ENCODE measurements around the gene RPGRIP1.

RPGRIP1 gene

DNA sequence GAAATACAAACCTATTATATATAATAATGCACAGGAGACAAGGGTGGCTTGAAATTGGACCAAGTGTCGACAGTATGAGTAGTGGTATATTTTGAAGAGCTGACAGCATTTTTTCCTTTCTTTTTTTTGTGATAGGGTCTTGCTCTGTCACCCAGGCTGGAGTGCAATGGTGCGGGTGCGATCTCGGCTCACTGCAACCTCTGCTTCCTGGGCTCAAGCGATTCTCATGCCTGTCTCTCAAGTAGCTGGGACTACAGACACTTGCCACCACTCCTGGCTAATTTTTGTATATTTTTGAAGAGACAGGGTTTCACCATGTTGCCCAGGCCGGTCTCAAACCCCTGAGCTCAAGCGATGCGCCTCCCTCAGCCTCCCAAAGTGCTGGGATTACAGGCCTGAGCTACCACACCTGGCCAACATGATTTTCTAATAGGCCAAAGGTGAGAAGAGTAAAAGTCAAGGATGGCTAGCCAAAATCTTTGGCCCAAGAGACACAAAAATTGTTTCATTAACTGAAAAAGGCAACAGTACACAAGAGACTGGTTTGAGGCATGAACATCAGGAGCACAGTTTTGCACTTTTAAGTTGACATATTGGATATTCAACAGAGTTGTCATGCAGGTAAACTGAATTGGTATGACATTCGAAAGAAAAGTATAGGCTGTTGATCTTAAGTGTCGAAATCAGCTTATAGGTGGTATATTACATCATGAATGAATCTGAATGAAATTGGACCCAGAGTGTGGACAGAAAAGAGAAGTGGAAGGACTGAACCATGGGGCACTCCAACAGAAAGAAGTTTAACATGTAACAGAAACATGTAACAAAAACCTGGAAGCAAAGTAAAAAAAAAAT lies 23.1 kb upstream of the RPGRIP1 start:
- WGBS = 97% methylated on average over 10 of the region's 10 CpGs
- DNase-seq = no peak
- H3K23ac ChIP-seq (ENCODE audit: low read length in 2 of 2) = no peak overlapping the region
- peak overlapping the region; percentile 67 for H3K9ac ChIP-seq (ENCODE audit: low read length)
- H3K14ac ChIP-seq (ENCODE audit: low read length in 2 of 2) = no peak overlapping the region
- H3K4me3 ChIP-seq (ENCODE audit: insufficient read depth in 1 of 2, low read depth in 1 of 2, low read length in 2 of 2) = no peak overlapping the region
- no peaks in the 10 kb centered on the region for H3K79me1 ChIP-seq (replicated peaks; ENCODE audit: low read length, poor library complexity, severe bottlenecking)
- no peak overlapping the region for H4K8ac ChIP-seq (ENCODE audit: low read length)
- H3K27ac ChIP-seq (ENCODE audit: low read length, poor library complexity, severe bottlenecking) = no peak overlapping the region
- H2BK120ac ChIP-seq (ENCODE audit: low read depth, low read length) = no peak overlapping the region
- H3K27me3 ChIP-seq (ENCODE audit: control insufficient read depth in 1 of 2, insufficient read depth in 1 of 2, low read length in 2 of 2) = no peaks in the 10 kb centered on the region
- no peak overlapping the region for H2BK5ac ChIP-seq (ENCODE audit: low read depth, low read length, poor library complexity, severe bottlenecking)
- H3K18ac ChIP-seq (ENCODE audit: low read depth in 1 of 2, low read length in 2 of 2) = no peak overlapping the region
- no peaks in the 10 kb centered on the region for H3K9me3 ChIP-seq (ENCODE audit: control insufficient read depth, low read length)
- H2AFZ ChIP-seq (ENCODE audit: low read depth, low read length) = no peak overlapping the region
- peaks cover 14% of the 10 kb centered on the region for H3K4me1 ChIP-seq (ENCODE audit: control insufficient read depth, insufficient read depth, low read depth, low read length)
- H4K91ac ChIP-seq (ENCODE audit: low read length) = no peak overlapping the region
- no peak overlapping the region for H3K4ac ChIP-seq (ENCODE audit: low read depth in 1 of 2, low read length in 2 of 2)
- peaks cover 35 to 66% of the 10 kb centered on the region in 2 experiments for H3K36me3 ChIP-seq (ENCODE audit: control insufficient read depth in 1 of 2, insufficient read depth in 2 of 2, low read depth in 1 of 2, low read length in 2 of 2)
- no peak overlapping the region for H2BK15ac ChIP-seq (ENCODE audit: low read depth, poor library complexity, severe bottlenecking)
- H2AK5ac ChIP-seq (ENCODE audit: low read length, severe bottlenecking) = no peak overlapping the region
- H2BK12ac ChIP-seq (ENCODE audit: low read length in 2 of 2) = no peak overlapping the region
- H3K4me2 ChIP-seq (ENCODE audit: low read length, poor library complexity, severe bottlenecking) = peak overlapping the region; percentile 19

GRCh38 chr14:21257394-21257909 lies 22.4 kb upstream of the RPGRIP1 start:
- Histone ChIP-seq H3K36me3 (ENCODE audit: control insufficient read depth in 1 of 2, insufficient read depth in 2 of 2, low read depth in 1 of 2, low read length in 2 of 2) (peaks cover 33 to 66% of the 10 kb centered on the region in 2 experiments), H3K27me3 (ENCODE audit: control insufficient read depth in 1 of 2, insufficient read depth in 1 of 2, low read length in 2 of 2) (no peaks in the 10 kb centered on the region), H3K79me1 (replicated peaks; ENCODE audit: low read length, poor library complexity, severe bottlenecking) (no peaks in the 10 kb centered on the region), H2BK12ac (ENCODE audit: low read length in 2 of 2) (no peak overlapping the region), H3K14ac (ENCODE audit: low read length in 2 of 2) (no peak overlapping the region), H2AFZ (ENCODE audit: low read depth, low read length) (no peak overlapping the region), H3K4me2 (ENCODE audit: low read length, poor library complexity, severe bottlenecking) (peak overlapping the region; percentile 19), H4K8ac (ENCODE audit: low read length) (no peak overlapping the region), H2AK5ac (ENCODE audit: low read length, severe bottlenecking) (no peak overlapping the region), H4K91ac (ENCODE audit: low read length) (no peak overlapping the region), H3K4ac (ENCODE audit: low read depth in 1 of 2, low read length in 2 of 2) (no peak overlapping the region), H2BK15ac (ENCODE audit: low read depth, poor library complexity, severe bottlenecking) (no peak overlapping the region), H3K18ac (ENCODE audit: low read depth in 1 of 2, low read length in 2 of 2) (peak overlapping the region in 1 of 2 experiments; percentile 22), H3K23ac (ENCODE audit: low read length in 2 of 2) (peak overlapping the region in 1 of 2 experiments; percentile 89), H3K27ac (ENCODE audit: low read length, poor library complexity, severe bottlenecking) (peak overlapping the region; percentile 47), H3K4me3 (ENCODE audit: insufficient read depth in 1 of 2, low read depth in 1 of 2, low read length in 2 of 2) (no peak overlapping the region), H2BK5ac (ENCODE audit: low read depth, low read length, poor library complexity, severe bottlenecking) (no peak overlapping the region), H3K4me1 (ENCODE audit: control insufficient read depth, insufficient read depth, low read depth, low read length) (peaks cover 12% of the 10 kb centered on the region), H3K9ac (ENCODE audit: low read length) (peak overlapping the region; percentile 1), H2BK120ac (ENCODE audit: low read depth, low read length) (no peak overlapping the region), H3K9me3 (ENCODE audit: control insufficient read depth, low read length) (no peaks in the 10 kb centered on the region)
- 81% methylated on average over 4 of the region's 7 CpGs for WGBS
- DNase-seq = peak; percentile 32

GRCh38 chr14:21258005-21258888 lies 21.6 kb upstream of the RPGRIP1 start:
- H3K9ac ChIP-seq (ENCODE audit: low read length) = peak overlapping the region; percentile 2
- no peak overlapping the region for H3K23ac ChIP-seq (ENCODE audit: low read length in 2 of 2)
- H3K4me2 ChIP-seq (ENCODE audit: low read length, poor library complexity, severe bottlenecking) = no peak overlapping the region
- no peaks in the 10 kb centered on the region for H3K9me3 ChIP-seq (ENCODE audit: control insufficient read depth, low read length)
- peaks cover 29 to 71% of the 10 kb centered on the region in 2 experiments for H3K36me3 ChIP-seq (ENCODE audit: control insufficient read depth in 1 of 2, insufficient read depth in 2 of 2, low read depth in 1 of 2, low read length in 2 of 2)
- no peak overlapping the region for H2AK5ac ChIP-seq (ENCODE audit: low read length, severe bottlenecking)
- H2BK5ac ChIP-seq (ENCODE audit: low read depth, low read length, poor library complexity, severe bottlenecking) = no peak overlapping the region
- H4K8ac ChIP-seq (ENCODE audit: low read length) = no peak overlapping the region
- H2AFZ ChIP-seq (ENCODE audit: low read depth, low read length) = no peak overlapping the region
- WGBS = 84% methylated on average over 7 of the region's 10 CpGs
- DNase-seq = peak; percentile 16
- no peak overlapping the region for H2BK15ac ChIP-seq (ENCODE audit: low read depth, poor library complexity, severe bottlenecking)
- no peak overlapping the region for H4K91ac ChIP-seq (ENCODE audit: low read length)
- no peaks in the 10 kb centered on the region for H3K79me1 ChIP-seq (replicated peaks; ENCODE audit: low read length, poor library complexity, severe bottlenecking)
- no peak overlapping the region for H3K14ac ChIP-seq (ENCODE audit: low read length in 2 of 2)
- no peak overlapping the region for H2BK12ac ChIP-seq (ENCODE audit: low read length in 2 of 2)
- H3K27ac ChIP-seq (ENCODE audit: low read length, poor library complexity, severe bottlenecking) = no peak overlapping the region
- no peak overlapping the region for H3K4me3 ChIP-seq (ENCODE audit: insufficient read depth in 1 of 2, low read depth in 1 of 2, low read length in 2 of 2)
- H2BK120ac ChIP-seq (ENCODE audit: low read depth, low read length) = no peak overlapping the region
- peaks cover 14% of the 10 kb centered on the region for H3K4me1 ChIP-seq (ENCODE audit: control insufficient read depth, insufficient read depth, low read depth, low read length)
- H3K18ac ChIP-seq (ENCODE audit: low read depth in 1 of 2, low read length in 2 of 2) = no peak overlapping the region
- no peaks in the 10 kb centered on the region for H3K27me3 ChIP-seq (ENCODE audit: control insufficient read depth in 1 of 2, insufficient read depth in 1 of 2, low read length in 2 of 2)
- H3K4ac ChIP-seq (ENCODE audit: low read depth in 1 of 2, low read length in 2 of 2) = no peak overlapping the region
